ENCODE results near the gene YIPF2.

YIPF2 gene

DNA sequence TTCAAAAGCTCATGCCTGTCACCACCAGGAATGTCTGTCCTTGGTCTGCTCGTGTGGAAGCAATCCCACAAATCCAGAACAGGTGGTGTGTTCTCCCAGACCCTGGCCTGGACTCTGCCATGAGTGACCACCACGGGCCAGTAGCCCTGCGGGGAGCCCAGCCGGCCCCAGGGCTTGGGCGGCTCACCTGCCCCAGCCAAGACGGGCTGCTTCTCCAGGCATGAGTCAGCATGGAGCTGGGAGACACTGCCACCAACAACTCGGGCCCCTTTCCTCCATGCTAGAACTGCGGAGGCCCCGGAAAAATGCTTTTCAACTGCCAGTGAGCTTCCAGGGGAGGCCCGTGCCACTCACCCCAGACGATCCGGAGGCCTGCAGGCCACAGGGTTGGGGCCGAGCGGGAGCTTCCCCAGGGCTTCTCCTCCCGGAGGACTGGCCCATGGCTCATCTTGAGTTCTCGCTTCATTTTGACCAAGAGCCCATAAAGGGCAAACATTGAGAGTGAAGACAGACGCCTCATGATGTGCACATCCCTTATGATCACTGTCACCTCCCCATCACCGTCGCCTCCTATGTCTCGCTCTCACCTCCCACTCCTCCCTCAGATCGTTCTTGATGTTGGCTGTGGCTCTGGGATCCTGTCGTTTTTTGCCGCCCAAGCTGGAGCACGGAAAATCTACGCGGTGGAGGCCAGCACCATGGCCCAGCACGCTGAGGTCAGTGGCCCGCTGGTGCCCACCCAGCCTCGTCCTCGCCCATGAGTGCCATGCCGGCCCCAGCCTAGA is 16.7 kb downstream of the YIPF2 start:
- TF ChIP-seq, protein P1, sequence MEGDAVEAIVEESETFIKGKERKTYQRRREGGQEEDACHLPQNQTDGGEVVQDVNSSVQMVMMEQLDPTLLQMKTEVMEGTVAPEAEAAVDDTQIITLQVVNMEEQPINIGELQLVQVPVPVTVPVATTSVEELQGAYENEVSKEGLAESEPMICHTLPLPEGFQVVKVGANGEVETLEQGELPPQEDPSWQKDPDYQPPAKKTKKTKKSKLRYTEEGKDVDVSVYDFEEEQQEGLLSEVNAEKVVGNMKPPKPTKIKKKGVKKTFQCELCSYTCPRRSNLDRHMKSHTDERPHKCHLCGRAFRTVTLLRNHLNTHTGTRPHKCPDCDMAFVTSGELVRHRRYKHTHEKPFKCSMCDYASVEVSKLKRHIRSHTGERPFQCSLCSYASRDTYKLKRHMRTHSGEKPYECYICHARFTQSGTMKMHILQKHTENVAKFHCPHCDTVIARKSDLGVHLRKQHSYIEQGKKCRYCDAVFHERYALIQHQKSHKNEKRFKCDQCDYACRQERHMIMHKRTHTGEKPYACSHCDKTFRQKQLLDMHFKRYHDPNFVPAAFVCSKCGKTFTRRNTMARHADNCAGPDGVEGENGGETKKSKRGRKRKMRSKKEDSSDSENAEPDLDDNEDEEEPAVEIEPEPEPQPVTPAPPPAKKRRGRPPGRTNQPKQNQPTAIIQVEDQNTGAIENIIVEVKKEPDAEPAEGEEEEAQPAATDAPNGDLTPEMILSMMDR (IDR thresholded peaks at IDR 0.05; ENCODE audit: borderline replicate concordance, control extremely low read depth, extremely low read depth, insufficient read depth, missing control alignments): no peak
- no peak for DNase-seq (ENCODE audit: low spot score)
- in situ Hi-C loops (cut with MboI; ENCODE audit: low sequenced_read_pairs, unreplicated experiment): no loop called here

DNA sequence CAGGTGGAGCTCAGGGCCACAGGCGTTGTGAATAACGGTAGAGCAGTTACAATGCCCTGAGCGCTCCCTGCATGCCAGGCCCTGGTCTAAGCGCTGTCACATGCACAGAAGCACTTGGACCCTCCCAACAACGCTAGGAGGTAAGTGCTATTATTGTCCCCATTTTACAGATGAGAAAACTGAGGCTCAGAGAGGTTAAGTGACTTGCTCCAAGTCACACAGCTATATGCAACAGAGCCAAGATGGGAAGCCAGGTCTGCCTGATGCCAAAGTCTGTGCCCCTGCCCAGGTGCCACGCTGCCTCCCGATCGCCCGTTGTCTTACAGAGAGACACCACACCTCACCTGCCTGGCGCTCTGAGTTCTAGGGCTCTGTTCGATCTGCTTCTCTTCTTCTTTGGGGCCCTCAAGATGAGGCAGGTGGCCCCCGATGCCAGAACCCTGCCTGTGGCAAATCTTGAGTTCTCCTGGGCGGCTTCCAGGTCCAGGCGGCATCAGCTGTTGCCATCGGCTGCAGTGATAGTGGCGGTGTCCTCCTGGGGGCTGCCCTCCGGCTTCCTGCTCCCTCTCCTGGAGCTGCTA is 20.0 kb downstream of the YIPF2 start:
- in situ Hi-C loops (cut with MboI; ENCODE audit: low sequenced_read_pairs, unreplicated experiment): no loop called here
- DNase-seq (ENCODE audit: low spot score): no peak
- TF ChIP-seq, protein P1 (IDR thresholded peaks at IDR 0.05; ENCODE audit: borderline replicate concordance, control extremely low read depth, extremely low read depth, insufficient read depth, missing control alignments): no peak

DNA sequence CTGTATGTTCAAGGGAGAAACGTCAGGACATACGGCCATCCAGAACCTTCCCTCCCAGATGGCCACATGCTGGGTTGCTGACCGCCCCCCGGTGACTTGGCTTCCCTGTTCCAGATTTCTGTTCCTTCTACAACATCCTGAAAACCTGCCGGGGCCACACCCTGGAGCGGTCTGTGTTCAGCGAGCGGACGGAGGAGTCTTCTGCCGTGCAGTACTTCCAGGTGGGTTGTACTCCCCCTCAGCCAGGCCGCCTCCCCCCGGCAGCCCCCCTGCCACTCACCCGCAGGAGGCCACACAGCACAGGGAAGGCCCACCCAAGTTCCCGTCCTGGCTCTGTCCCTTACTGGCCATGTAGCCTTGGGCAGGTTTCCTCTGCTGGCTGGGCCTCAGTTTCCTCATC is 20.5 kb downstream of the YIPF2 start:
- in situ Hi-C loops (cut with MboI; ENCODE audit: low sequenced_read_pairs, unreplicated experiment): no loop called here
- no peak for DNase-seq (ENCODE audit: low spot score)

DNA sequence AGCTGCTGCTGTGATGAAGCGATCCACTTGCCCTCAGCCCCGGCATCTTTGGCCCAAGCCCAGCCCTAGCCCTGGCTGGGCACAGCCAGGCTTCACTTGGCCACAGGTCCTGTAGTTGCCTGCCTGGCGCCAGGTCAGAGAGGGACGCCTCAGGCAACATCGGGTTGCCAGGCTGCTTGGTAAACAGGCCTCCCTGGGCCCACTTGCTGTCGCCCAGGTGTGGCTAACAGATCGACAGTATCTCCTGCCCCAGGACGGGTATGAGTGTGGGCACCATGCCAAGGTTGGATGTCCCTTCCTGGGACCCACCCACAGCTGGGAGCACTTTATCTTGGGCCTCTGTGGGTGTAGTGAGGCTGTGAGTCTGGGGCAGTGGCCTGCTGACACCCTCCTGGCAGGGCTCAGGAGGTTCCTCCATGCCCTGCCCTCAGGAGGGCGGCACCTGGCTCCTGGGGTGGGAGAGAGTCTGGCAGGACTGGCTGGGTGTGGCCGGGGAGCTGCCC is 29.2 kb downstream of the YIPF2 start:
- in situ Hi-C loops (cut with MboI; ENCODE audit: low sequenced_read_pairs, unreplicated experiment): no loop called here

More for the DNA sequence above, 20.5 kb downstream of the YIPF2 start:
- TF ChIP-seq, protein P1 (IDR thresholded peaks at IDR 0.05; ENCODE audit: borderline replicate concordance, control extremely low read depth, extremely low read depth, insufficient read depth, missing control alignments): no peak

DNA sequence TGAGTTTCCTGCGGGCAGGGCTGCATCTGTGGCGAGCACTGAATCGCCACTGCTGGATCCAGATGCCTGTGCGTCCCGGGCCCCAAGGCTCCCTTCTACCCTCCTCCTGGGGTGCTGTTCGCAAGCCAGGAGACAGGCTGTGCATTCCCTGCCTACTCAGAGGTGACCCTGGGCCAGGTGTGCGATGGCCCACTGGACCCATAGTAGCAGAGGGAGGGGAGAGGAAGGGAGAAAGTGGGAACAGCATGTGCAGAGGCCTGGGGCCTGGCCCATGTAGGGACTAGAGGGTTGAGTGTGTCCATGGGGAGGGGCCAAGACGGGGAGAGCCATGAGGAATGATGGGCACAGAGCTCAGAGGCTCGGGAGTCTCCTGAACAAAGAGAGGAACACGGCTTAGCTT is 29.8 kb downstream of the YIPF2 start:
- in situ Hi-C loops (cut with MboI; ENCODE audit: low sequenced_read_pairs, unreplicated experiment): no loop called here
- TF ChIP-seq, protein P1 (IDR thresholded peaks at IDR 0.05; ENCODE audit: borderline replicate concordance, control extremely low read depth, extremely low read depth, insufficient read depth, missing control alignments): no peak

More for the DNA sequence above, 29.2 kb downstream of the YIPF2 start:
- TF ChIP-seq, protein P1 (IDR thresholded peaks at IDR 0.05; ENCODE audit: borderline replicate concordance, control extremely low read depth, extremely low read depth, insufficient read depth, missing control alignments): no peak
- DNase-seq (ENCODE audit: low spot score): no peak

DNA sequence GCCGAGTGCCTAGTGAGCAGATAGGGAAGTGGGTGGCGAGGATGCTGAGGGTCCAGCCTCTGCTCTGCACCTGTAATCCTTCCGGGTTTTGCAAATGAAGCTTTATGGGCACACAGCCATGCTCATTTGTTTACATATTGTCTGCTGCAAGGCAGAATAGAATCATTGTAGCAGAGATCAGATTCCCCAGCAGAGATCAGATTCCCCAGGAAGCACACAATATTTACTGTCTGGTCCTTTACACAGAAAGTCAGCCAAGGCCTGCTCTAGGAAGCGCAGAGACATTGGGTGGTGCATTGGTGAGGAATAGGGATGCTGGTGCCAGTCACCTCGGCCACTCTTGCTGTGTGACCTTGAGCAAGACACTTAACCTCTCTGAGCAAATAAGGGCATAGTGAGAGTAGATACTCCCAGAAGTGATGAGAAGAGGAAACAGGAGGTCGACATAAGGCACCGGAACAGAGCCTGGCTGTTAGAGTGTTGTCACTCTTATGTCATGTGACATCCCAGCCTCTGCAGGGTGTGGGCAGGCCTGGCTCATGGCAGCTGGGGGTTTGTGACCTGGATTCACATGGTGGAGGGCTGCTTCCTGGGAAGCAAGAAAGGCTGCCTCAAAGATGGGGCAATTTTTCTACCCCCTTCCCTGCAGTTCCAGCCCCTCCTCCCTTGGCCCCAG is 31.4 kb downstream of the YIPF2 start:
- in situ Hi-C loops (cut with MboI; ENCODE audit: low sequenced_read_pairs, unreplicated experiment): no loop called here
- DNase-seq (ENCODE audit: low spot score): no peak
- TF ChIP-seq, protein P1 (IDR thresholded peaks at IDR 0.05; ENCODE audit: borderline replicate concordance, control extremely low read depth, extremely low read depth, insufficient read depth, missing control alignments): no peak

More for the DNA sequence above, 29.8 kb downstream of the YIPF2 start:
- DNase-seq (ENCODE audit: low spot score): no peak
